NCI-H1105 treated with DMSO at 0.1 percent for 48 hours (cell line): ENCODE results near the gene RAMP1.

ENCODE experiments used
- DNase-seq: peaks from one replicate; lab custom pipeline; 2025; lab: John Stamatoyannopoulos, UW

Gene RAMP1

DNA sequence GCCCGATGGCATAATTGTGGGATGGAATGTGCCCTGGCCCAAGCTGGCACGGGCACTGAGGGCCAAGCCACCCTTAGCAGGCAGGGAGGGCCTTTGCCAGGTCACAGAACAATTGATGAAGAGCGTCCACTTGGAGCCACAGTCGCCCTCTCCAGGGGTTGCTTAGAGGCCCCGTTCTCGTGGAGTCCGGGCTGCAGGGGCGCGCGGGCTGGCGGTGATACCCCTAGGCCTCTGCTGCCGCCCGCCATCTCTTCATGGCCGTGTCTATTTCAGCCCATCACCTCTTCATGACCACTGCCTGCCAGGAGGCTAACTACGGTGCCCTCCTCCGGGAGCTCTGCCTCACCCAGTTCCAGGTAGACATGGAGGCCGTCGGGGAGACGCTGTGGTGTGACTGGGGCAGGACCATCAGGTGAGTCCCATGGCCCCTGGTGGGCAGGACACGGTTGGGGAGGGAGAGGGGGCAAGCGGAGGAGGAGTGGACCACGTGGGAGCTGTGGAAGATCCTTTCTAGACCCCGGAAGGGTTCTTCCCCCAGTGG, 17.6 kb downstream of the RAMP1 start:
- DNase-seq = no peak

DNA sequence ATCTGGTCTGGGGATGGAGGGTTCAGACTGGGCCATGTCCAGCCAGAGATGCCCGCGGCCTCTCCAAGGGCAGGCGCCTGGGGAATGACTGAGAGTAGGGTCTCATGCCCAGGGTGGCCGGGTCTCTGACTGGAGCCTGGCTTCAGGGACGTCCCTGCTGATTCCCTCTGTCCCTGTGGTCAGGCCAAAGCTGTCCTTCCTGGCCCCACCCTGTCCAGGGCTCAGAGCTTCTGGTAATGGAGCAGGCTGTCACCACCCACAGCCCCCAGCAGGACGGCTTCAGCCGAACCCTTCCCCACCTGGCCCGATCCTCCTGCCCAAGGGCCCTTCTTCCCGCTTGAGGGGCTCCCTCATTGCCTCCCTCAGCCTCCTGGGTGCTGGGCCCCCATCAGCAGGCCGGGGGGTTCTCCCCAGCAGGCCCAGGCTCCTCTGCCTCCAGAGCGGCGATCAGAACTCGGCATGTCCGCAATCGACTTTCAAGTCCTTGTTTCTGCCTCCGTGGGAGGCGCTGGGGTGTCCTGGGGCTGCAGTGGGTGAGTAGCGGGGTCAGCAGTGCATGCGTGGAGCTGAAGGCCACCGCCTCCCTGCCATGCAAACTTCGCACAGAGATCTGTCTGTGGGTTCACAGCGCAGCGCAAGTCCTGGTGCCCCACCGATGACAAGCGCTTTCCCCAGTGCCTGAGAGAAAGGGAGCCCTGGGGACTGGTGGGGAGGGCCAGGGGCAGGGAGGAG, 18.3 kb downstream of the RAMP1 start:
- no peak for DNase-seq

DNA sequence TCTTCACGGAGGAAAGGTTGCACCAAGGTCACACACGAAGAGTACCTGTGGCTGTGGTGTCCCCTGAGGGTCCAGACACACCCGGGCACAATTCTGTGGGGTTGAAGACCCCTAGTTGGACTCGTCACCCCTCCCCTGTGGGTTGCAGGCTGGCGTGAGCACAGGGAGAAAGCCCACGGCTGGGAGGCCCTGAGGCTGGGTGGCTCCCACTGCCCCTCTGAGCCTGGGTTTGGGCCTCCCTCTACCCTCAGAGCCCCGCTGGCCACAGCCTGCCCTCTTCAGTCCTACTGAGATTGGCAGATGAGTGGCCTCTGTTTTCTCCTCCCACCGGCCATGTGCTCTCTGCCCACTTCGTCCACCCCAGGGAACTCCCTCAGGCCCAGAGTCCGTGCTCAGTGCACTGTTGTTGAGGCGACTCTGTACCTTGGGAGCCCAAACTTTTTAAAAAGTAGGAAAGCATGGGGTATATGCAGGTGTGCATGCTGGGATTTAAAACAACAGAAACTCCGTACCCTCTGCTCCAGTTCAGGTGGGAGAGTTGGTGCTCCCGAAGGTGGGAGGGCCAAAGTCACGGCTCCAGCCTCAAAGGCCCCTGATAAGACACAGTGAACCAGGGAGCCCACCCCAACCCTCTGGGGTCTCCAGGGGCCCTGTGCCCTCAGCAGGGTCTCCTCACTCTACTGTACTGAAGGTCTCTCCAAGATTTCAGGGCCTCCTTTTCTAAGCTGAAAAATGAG, 19.1 kb downstream of the RAMP1 start:
- DNase-seq = no peak

DNA sequence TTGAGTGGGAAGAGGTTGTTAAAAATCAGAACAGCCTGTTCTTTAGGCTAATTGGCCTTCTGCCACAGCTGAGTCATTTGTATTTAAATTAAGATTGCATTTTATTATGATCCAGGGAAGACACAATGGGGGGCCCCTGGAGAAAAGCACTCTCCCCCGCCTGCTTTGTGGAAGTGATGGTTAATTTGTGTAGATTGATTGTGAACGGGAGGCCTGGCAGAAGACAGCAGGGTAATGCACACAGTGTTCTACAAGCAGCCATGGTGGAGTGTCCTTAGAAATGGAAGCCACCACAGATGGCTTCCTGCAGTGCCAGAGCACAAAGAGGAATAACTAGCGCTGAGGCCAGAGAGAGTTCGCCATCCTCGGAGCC, 19.6 kb downstream of the RAMP1 start:
- DNase-seq = no peak

GRCh38 chr2:237879991-237880560, 20.7 kb downstream of the RAMP1 start:
- no peak for DNase-seq

- DNase-seq = no peak
These were observed 23.4 kb downstream of the RAMP1 start for GRCh38 chr2:237882510-237883481.

- DNase-seq = no peak
These were observed 24.6 kb downstream of the RAMP1 start for GRCh38 chr2:237883951-237884446.

- DNase-seq = no peak
These were observed 25.3 kb downstream of the RAMP1 start for GRCh38 chr2:237884681-237885080.

DNA sequence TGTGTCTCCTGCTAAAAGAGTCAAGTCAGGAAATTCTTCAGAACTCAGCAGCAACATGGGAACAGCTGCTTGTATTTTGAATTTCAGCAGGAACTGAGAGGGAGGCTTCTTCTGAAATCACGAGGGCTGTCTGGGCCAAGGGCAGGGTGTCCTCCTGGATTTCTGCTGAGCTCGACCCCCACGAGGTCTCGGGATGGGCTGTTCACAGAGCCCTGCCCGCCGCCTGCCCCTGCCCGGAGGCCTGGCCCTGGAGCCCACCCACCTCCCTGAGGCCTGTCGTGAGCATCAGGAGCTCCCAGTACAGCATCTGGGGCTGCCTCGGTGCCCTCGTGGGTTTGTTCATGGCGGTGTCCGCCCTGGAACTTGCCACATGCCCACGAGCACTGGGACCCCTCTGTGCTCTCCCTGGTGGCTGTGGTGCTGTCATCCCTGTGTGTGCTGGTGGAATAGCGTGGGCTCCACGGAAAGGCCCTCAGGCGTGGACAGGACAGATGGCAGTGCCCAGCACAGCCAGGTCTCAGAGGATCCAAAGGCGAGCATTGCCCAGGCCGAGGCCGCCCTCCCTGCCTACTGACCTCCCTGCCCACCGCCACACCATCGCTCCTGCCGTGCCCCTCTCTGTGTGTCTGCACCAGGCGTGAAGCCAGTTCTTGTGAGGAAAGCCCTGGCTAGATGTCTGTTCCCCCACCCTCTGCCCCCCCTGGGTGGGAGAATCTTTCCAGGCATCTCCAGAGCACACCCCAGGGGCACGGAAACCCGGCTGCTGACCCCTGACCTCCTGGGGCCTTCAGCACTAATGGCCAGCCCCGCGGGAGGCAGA, 25.9 kb downstream of the RAMP1 start:
- no peak for DNase-seq

DNA sequence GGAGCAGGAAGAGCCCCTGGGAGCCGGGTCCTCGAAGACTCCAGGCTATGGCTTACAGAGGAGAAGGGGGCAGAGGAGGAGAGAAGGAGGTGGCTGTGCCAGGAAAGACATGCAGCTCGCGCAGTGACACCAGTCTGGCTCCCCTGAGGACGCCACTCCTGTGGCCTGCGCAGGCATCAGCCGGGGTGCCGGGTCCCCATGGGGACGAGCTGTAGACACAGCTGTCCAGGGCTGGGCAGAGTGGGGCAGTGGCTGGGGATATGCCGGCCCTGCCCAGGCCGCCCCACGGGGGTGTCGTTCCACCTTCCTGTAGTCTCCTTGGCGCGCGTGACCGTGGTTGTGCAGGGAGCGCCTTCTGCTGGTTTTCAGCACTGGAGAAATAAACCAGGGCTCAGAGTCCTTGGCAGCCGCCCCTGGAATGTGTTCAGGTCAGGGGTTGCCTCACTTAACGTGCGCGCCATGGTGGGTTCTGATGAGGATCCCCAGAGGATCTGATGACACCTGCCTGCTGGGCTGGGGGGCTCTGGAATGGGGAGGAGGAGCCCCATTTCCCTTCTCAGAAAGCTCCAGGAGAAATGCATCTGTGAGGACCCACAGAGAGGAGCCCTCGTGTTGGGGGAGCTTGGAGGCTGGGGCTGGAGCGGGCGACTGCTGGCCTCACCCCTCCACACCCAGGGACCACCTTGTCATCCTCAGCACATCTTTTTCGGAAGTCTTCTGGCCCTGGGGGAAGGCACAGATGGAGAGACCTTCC, 26.7 kb downstream of the RAMP1 start:
- DNase-seq = no peak

DNA sequence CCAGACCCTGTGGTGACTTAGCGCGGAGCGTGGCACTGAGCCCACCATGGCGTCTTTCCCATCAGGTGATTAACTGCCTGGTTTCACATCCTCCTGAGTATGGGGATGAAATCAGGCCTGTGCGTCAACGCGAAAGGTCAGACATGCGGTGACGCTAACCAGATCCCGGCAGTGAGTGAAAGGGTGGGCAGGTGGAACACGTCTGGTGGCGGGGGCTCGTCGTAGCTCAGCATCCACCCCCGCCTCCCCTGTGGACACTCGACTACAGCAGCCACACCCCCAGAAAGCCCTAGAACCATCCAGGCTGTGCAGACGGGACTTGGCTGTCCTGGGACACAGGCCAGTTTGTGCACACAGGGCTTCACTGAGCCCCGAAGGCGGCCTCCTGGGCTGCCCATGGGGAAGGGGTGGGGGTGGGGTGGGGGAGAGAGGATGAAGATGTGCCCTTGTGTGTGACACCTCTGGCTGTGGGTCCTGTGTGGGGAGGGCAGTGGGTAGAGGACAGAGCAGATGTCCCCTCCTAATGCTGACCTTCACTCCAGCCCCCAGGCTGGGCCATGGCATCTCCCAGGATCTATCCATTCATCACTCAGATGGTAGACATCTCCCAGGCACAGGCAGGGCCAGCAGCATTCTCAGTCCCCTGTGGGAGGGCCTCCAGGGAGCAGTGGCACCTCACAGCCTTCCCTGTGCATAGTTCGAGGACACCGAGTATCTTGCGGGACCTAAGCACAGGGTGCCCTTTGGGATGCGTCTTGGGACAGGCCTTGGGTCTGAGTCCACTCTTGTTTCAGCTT, 27.5 kb downstream of the RAMP1 start:
- DNase-seq = no peak

GRCh38 chr2:237888389-237888788, 29.0 kb downstream of the RAMP1 start:
- DNase-seq = no peak

DNA sequence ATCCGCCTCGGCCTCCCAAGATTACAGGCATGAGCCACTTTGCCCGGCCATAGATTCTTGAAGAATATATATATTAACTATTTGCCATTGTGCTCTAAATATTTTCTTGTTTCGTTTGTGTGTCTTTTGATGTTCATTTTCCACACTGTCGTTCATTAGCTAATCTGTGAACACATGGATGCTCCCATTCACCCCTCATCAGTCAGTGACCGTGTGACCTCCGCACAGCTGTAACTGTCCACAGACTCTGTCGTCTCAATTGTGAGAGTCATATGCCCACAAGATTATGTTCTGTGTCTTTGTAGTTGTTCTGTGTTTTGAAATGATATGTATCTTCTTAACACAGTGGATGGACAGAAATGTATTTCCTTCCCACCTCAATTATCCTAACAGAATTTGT, 29.6 kb downstream of the RAMP1 start:
- no peak for DNase-seq

GRCh38 chr2:237889811-237890210, 30.4 kb downstream of the RAMP1 start:
- DNase-seq = no peak

- no peak for DNase-seq
These were observed 33.1 kb downstream of the RAMP1 start for GRCh38 chr2:237892478-237892877.

- DNase-seq = no peak
These were observed 33.7 kb downstream of the RAMP1 start for GRCh38 chr2:237892984-237893595.

DNA sequence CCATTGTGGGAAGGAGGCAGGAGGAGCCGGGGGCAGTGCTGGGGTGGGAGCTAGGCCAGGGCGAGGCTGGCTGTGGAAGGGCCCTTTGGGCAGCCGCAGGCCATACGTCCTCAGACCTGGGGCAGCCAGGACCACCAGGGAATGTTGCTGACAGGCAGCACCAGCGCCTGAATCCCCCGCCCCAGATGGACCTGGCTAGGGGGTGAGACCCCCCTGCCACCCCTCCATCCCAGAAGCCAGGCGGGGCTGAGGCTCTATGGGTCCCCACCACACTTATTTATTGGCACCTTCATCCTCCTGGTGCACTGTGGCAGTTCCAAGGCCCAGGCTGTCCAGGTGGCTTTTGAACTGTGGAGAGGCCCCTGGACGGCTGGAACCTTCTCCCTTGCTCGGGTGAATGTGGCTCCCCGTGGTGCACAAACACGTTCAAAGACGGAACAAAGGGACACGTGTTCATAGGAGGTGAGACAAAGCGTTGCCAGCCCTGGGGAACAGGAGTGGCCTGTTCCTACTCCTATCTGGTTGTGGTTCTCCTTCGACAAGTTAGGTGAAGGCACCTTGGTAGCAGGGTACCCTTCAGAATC, 35.1 kb downstream of the RAMP1 start:
- DNase-seq = no peak

GRCh38 chr2:237894986-237895543, 35.6 kb downstream of the RAMP1 start:
- no peak for DNase-seq
